Liver (tissue), 3 donors: Measurements from ENCODE around the gene PLEKHM2.

ENCODE experiments used
- CTCF ChIP-seq: fragments of 150-350 bp; IDR thresholded peaks from 2 replicates; pipeline ENCODE4 v1.5.1; 2017; ENCODE audit warnings: improper control_type of control experiment, low read depth, low read length; ENCODE audit not compliant: missing input control
- EGR1 ChIP-seq, 2 donors: IDR thresholded peaks; 2 replicates each; pipeline ENCODE4 v1.6.1; 2016 to 2018; ENCODE audit warnings: antibody characterized with exemption in 2 of 2, low read depth in 2 of 2
- GABPA ChIP-seq, 2 donors: IDR thresholded peaks in 1 of 2; conservative IDR thresholded peaks in 1 of 2; 2 replicates each; pipeline ENCODE4 v1.6.1; 2016; ENCODE audit warnings: antibody characterized with exemption in 2 of 2, mild to moderate bottlenecking in 1 of 2, moderate library complexity in 1 of 2
- JUND ChIP-seq, 2 donors: IDR thresholded peaks; 2 replicates each; pipeline ENCODE4 v1.6.1; 2016; ENCODE audit warnings: antibody characterized with exemption in 2 of 2
- MAX ChIP-seq: IDR thresholded peaks from 2 replicates; pipeline ENCODE4 v1.6.1; 2016; ENCODE audit warnings: antibody characterized with exemption
- RXRA ChIP-seq, 2 donors: IDR thresholded peaks; 2 replicates each; pipeline ENCODE4 v1.6.1; 2017 to 2018; ENCODE audit warnings: antibody characterized with exemption in 2 of 2, mild to moderate bottlenecking in 1 of 2
- SP1 ChIP-seq: IDR thresholded peaks from 2 replicates; pipeline ENCODE4 v1.6.1; 2018; ENCODE audit warnings: antibody characterized with exemption, mild to moderate bottlenecking
- TAF1 ChIP-seq: conservative IDR thresholded peaks from 2 replicates; pipeline ENCODE4 v1.6.1; 2016; ENCODE audit warnings: antibody characterized with exemption, mild to moderate bottlenecking
- YY1 ChIP-seq: IDR thresholded peaks from 2 replicates; pipeline ENCODE4 v1.6.1; 2016; ENCODE audit warnings: antibody characterized with exemption, mild to moderate bottlenecking
- ZBTB33 ChIP-seq: IDR thresholded peaks from 2 replicates; pipeline ENCODE4 v1.6.1; 2016; ENCODE audit warnings: antibody characterized with exemption
- donor health status: healthy.
- donor health status: healthy.

GRCh38 chr1:15649937-15650336, 34.2 kb upstream of the PLEKHM2 start:
- TF ChIP-seq JUND (IDR thresholded peaks at IDR 0.05): no peak
- TF ChIP-seq CTCF: no peak
- no peak for TF ChIP-seq GABPA (IDR thresholded peaks at IDR 0.05 in 1 of 2, conservative IDR thresholded peaks at IDR 0.05 in 1 of 2)
- TF ChIP-seq TAF1: no peak
- no peak for TF ChIP-seq EGR1 (IDR thresholded peaks at IDR 0.05; ENCODE audit: low read depth in 2 of 2)
- TF ChIP-seq MAX: no peak
- TF ChIP-seq RXRA (IDR thresholded peaks at IDR 0.05): no peak
- no peak for TF ChIP-seq YY1
- no peak for TF ChIP-seq SP1
- no peak for TF ChIP-seq ZBTB33
